Measurements from ENCODE around the gene CACNB1. TPM values are rescaled to one million over a fixed set of nuclear protein-coding genes. Genes with fewer than 3 reads are reported as not detected.

Gene CACNB1
- total RNA-seq, 4 donors from 2014 or later: 7.9 to 32.9 (median 17.1) TPM

- Histone ChIP-seq H3K36me3 (no peaks in the 10 kb centered on the region), H3K4me3 (no peak overlapping the region), H3K27ac (no peak overlapping the region), H3K9me3 (no peaks in the 10 kb centered on the region), H3K4me1 (peaks cover 32% of the 10 kb centered on the region), H3K27me3 (peaks cover 24% of the 10 kb centered on the region)
- WGBS: 88% methylated on average over 1 of the region's 1 CpG
- no peak for DNase-seq (ENCODE audit: low spot score in 2 of 2)
- TF ChIP-seq CTCF (IDR thresholded peaks at IDR 0.05) (no peak), POLR2AphosphoS5 (IDR thresholded peaks at IDR 0.05) (no peak), POLR2A (IDR thresholded peaks at IDR 0.05) (no peak), EP300 (IDR thresholded peaks at IDR 0.05) (no peak)
These were observed 32.9 kb upstream of the CACNB1 start for GRCh38 chr17:39230361-39230760.

DNA sequence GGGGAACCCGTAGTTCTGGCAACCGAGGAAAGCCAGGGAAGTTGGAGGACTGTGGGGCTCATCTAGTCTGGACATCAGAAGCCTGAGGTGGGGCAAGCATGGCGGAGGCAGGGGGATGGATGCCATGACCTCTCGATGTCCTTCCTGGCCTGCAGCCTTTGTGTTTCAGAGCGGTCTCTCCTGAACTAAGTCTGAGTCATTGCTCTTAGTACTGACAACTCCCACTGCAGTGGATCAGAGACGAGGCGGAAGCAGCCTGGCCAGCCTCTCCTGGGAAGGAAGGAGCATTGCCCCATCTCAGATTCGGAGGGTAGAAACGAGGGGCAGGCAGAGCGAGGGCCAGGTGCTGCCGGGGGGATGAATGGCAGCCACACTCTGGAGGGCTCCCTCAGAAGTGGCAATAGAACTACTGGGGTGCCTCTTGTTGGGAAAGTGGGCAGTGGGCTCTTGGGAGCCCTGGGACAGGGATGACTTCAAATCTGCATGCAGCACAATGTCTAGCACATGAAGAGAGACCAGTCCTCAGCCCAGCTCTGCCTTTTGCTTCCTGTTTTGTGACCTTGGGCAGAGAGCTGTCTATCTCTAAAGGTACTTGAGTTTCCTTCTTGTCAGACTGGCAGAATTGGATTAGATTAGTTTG lies 31.9 kb upstream of the CACNB1 start:
- WGBS: 71% methylated on average over 11 of the region's 11 CpGs
- Histone ChIP-seq H3K27ac (no peak overlapping the region), H3K27me3 (peaks cover 30% of the 10 kb centered on the region), H3K36me3 (no peaks in the 10 kb centered on the region), H3K4me1 (peaks cover 42% of the 10 kb centered on the region), H3K9me3 (no peaks in the 10 kb centered on the region), H3K4me3 (no peak overlapping the region)
- no peak for DNase-seq (ENCODE audit: low spot score in 2 of 2)
- TF ChIP-seq EP300 (IDR thresholded peaks at IDR 0.05) (no peak), POLR2A (IDR thresholded peaks at IDR 0.05) (no peak), CTCF (IDR thresholded peaks at IDR 0.05) (no peak), POLR2AphosphoS5 (IDR thresholded peaks at IDR 0.05) (no peak)

DNA sequence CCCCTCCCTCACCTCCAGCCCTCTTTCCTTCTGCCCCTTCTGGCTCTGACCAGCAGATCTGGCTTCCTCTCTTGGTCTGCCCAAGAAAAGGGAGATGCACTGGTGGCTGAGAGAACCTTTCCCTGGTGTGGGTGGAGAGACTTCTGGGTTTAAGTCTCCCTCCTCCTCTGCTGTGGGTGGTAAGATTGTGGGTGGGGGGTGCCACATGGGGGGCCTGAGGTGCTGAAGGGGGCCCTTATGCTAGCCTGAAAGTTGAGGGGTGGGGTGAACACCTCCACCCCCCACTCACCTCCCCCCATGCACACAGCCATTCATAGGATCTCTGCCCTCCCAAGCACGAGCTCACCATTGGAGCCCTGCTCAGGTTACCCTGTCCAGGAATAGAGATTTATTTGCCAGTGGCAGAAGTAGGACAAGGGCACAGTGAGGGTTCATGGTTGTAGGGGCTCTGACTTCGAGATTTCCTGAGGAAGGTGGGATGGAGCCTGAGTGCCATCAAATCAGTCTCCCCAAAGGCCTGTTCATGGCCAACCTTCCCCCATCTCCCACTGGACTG lies 30.0 kb upstream of the CACNB1 start:
- H3K36me3 ChIP-seq: no peaks in the 10 kb centered on the region
- no peak for DNase-seq (ENCODE audit: low spot score in 2 of 2)
- no peak overlapping the region for H3K4me3 ChIP-seq
- H3K4me1 ChIP-seq: peaks cover 46% of the 10 kb centered on the region
- H3K27me3 ChIP-seq: peaks cover 32% of the 10 kb centered on the region
- TF ChIP-seq CTCF (IDR thresholded peaks at IDR 0.05) (no peak), POLR2A (IDR thresholded peaks at IDR 0.05) (no peak), EP300 (IDR thresholded peaks at IDR 0.05) (no peak), POLR2AphosphoS5 (IDR thresholded peaks at IDR 0.05) (no peak)
- no peaks in the 10 kb centered on the region for H3K9me3 ChIP-seq
- no peak overlapping the region for H3K27ac ChIP-seq
- 86% methylated on average over 2 of the region's 2 CpGs for WGBS

- peak overlapping the region; percentile 53 for H3K4me3 ChIP-seq
- 20% methylated on average over 18 of the region's 24 CpGs for WGBS
- H3K27ac ChIP-seq: no peak overlapping the region
- H3K27me3 ChIP-seq: peaks cover 25% of the 10 kb centered on the region
- no peaks in the 10 kb centered on the region for H3K9me3 ChIP-seq
- peaks cover 33% of the 10 kb centered on the region for H3K4me1 ChIP-seq
- H3K36me3 ChIP-seq: no peaks in the 10 kb centered on the region
- TF ChIP-seq POLR2A (IDR thresholded peaks at IDR 0.05): no peak
- TF ChIP-seq CTCF (IDR thresholded peaks at IDR 0.05): no peak
- TF ChIP-seq POLR2AphosphoS5 (IDR thresholded peaks at IDR 0.05): no peak
- TF ChIP-seq EP300 (IDR thresholded peaks at IDR 0.05): no peak
- DNase-seq (ENCODE audit: low spot score in 2 of 2): no peak
These were observed 28.7 kb upstream of the CACNB1 start for GRCh38 chr17:39225959-39226683.

DNA sequence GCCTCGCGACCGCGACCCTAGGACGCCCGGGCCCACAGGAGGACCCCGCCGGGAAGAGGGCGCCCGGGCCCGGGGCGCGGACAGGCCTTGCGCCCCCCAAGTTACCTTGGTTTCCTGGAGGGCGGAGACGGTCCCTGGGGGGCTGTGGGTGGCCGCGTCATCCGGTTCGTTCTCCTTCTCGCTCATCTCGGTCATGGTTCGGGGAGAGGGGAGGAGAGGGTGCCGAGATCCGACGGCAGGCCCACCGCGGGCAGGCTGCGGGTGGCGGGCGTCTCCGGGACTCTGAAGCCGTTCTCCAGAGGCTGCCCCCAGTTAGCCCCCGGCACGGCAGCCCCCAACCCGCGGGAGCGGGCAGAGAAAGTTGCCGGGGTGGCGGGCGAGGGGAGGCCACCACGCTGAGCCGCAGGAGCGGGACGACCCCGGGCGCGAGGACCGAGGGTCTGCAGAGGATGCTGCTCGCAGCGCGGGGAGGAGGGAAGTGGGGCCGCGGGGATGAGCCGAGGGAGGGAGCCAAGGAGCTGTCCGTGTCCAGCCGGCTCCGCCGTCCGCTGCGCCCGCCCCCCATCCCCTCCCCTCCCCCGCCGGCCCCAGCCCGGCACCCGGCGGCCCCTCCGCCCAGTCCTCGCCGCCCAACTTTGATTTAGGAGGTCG lies 28.0 kb upstream of the CACNB1 start, which contains the start of gene STAC2:
TSS of gene STAC2 (minus strand) at position 638 of the 651 bp plus-strand sequence. CDS start at position 195, 443 bp downstream.
- H3K4me1 ChIP-seq: peaks cover 30% of the 10 kb centered on the region
- TF ChIP-seq CTCF (IDR thresholded peaks at IDR 0.05): no peak
- TF ChIP-seq POLR2A (IDR thresholded peaks at IDR 0.05): no peak
- TF ChIP-seq EP300 (IDR thresholded peaks at IDR 0.05): no peak
- no peak for TF ChIP-seq POLR2AphosphoS5 (IDR thresholded peaks at IDR 0.05)
- no peak for DNase-seq (ENCODE audit: low spot score in 2 of 2)
- H3K27me3 ChIP-seq: peaks cover 24% of the 10 kb centered on the region
- no CpG with 5 or more reads among the region's 71 CpGs for WGBS
- no peaks in the 10 kb centered on the region for H3K9me3 ChIP-seq
- no peaks in the 10 kb centered on the region for H3K36me3 ChIP-seq
- peak within 1 kb of the TSS; percentile 53 for H3K4me3 ChIP-seq
- peak within 1 kb of the TSS; percentile 24 for H3K27ac ChIP-seq
